Neural cell (in vitro differentiated cells): ENCODE measurements around the gene OR4D9. TPM values are rescaled to one million over a fixed set of nuclear protein-coding genes. Genes with fewer than 3 reads are reported as not detected.
"Not testable (repeated sequence)": the region's sequence is repeated elsewhere in the genome, so short reads cannot be mapped to it uniquely, and the experiment has no call there.

Experiments used
- H2AFZ ChIP-seq: fragments of 200-600, 300-800 bp; sonication (generic), shearing (Covaris generic); 2 replicates; pipeline ENCODE4 v1.6.0; 2014; ENCODE audit warnings: low read depth, mild to moderate bottlenecking, antibody characterized with exemption, low read length, moderate library complexity
- H3F3A ChIP-seq: fragments of 200-600 bp; shearing (Covaris generic); 2 replicates; pipeline ENCODE4 v1.6.1; 2016; ENCODE audit warnings: mild to moderate bottlenecking, moderate library complexity, mixed read lengths, antibody characterized with exemption, low read length; ENCODE audit not compliant: insufficient read depth, poor library complexity, severe bottlenecking
- H3K27ac ChIP-seq: fragments of 200-600, 300-800 bp; sonication (generic), shearing (Covaris generic); 2 replicates; pipeline ENCODE4 v1.5.1; 2014; ENCODE audit warnings: mild to moderate bottlenecking, low read length, moderate library complexity
- H3K27me3 ChIP-seq: fragments of 300-800, 200-600 bp; sonication (generic), shearing (Covaris generic); 2 replicates; pipeline ENCODE4 v1.6.0; 2014; ENCODE audit warnings: mild to moderate bottlenecking, low read depth, low read length, moderate library complexity; ENCODE audit not compliant: insufficient read depth
- H3K36me3 ChIP-seq: fragments of 300-800, 200-600 bp; sonication (generic), shearing (Covaris generic); 2 replicates; pipeline ENCODE4 v1.5.1; 2014; ENCODE audit warnings: mild to moderate bottlenecking, antibody characterized with exemption, low read length, moderate library complexity; ENCODE audit not compliant: insufficient read depth
- H3K4me2 ChIP-seq: fragments of 300-800, 200-600 bp; sonication (generic), shearing (Covaris generic); 2 replicates; pipeline ENCODE4 v1.6.0; 2014; ENCODE audit warnings: mild to moderate bottlenecking, low read length
- H3K4me3 ChIP-seq: fragments of 300-800, 200-600 bp; sonication (generic), shearing (Covaris generic); 2 replicates; pipeline ENCODE4 v1.5.1; 2014; ENCODE audit warnings: mild to moderate bottlenecking, low read length, moderate library complexity
- H3K79me2 ChIP-seq: fragments of 200-600 bp; shearing (Covaris generic); replicated peaks from 2 replicates; pipeline ENCODE4 v1.6.0; 2014; ENCODE audit warnings: mild to moderate bottlenecking, low read length, moderate library complexity; ENCODE audit not compliant: insufficient read depth
- H3K9ac ChIP-seq: fragments of 300-800, 200-600 bp; sonication (generic), shearing (Covaris generic); 2 replicates; pipeline ENCODE4 v1.6.1; 2016; ENCODE audit warnings: mild to moderate bottlenecking, low read length, mixed read lengths
- H3K9me2 ChIP-seq: fragments of 200-600 bp; shearing (Covaris generic); 2 replicates; pipeline ENCODE4 v1.6.1; 2016; ENCODE audit warnings: mild to moderate bottlenecking, low read length, mixed read lengths; ENCODE audit not compliant: insufficient read depth
- H3K9me3 ChIP-seq: fragments of 200-600, 300-800 bp; sonication (generic), shearing (Covaris generic); 2 replicates; pipeline ENCODE4 v1.6.1; 2016; ENCODE audit warnings: mild to moderate bottlenecking, mixed run types, low read length, moderate library complexity, mixed read lengths
- H4K20me1 ChIP-seq: fragments of 200-600 bp; shearing (Covaris generic); 2 replicates; pipeline ENCODE4 v1.6.1; 2016; ENCODE audit warnings: mild to moderate bottlenecking, mixed run types; ENCODE audit not compliant: insufficient read depth
- CTCF ChIP-seq: fragments of 450-650 bp; IDR thresholded peaks from 2 replicates; pipeline ENCODE4 v1.5.1; 2014; ENCODE audit warnings: antibody characterized with exemption, mild to moderate bottlenecking, moderate library complexity; ENCODE audit not compliant: poor library complexity, severe bottlenecking
- EP300 ChIP-seq: fragments of 450-650 bp; conservative IDR thresholded peaks from 2 replicates; pipeline ENCODE4 v1.6.1; 2014; ENCODE audit warnings: antibody characterized with exemption, mild to moderate bottlenecking, moderate library complexity; ENCODE audit not compliant: poor library complexity, severe bottlenecking
- EZH2 ChIP-seq: fragments of 200-600, 300-800 bp; shearing (Covaris generic), sonication (generic); IDR thresholded peaks from 2 replicates; pipeline ENCODE4 v1.6.1; 2014; ENCODE audit warnings: antibody characterized with exemption, low read length, borderline replicate concordance, mild to moderate bottlenecking; ENCODE audit not compliant: insufficient read depth, poor library complexity, severe bottlenecking
- MXI1 ChIP-seq: fragments of 450-650 bp; conservative IDR thresholded peaks from 2 replicates; pipeline ENCODE4 v1.6.1; 2014; ENCODE audit warnings: antibody characterized with exemption, mild to moderate bottlenecking; ENCODE audit not compliant: poor library complexity, severe bottlenecking
- POLR2AphosphoS5 ChIP-seq: IDR thresholded peaks from 2 replicates; pipeline ENCODE4 v1.6.1; 2012
- RAD21 ChIP-seq: fragments of 450-650 bp; conservative IDR thresholded peaks from 2 replicates; pipeline ENCODE4 v1.6.1; 2014; ENCODE audit warnings: antibody characterized with exemption, mild to moderate bottlenecking, moderate library complexity
- REST ChIP-seq: IDR thresholded peaks from 2 replicates; pipeline ENCODE4 v1.6.1; 2012; ENCODE audit warnings: borderline replicate concordance
- SMC3 ChIP-seq: fragments of 450-650 bp; conservative IDR thresholded peaks from 2 replicates; pipeline ENCODE4 v1.6.1; 2014; ENCODE audit warnings: antibody characterized with exemption, mild to moderate bottlenecking, moderate library complexity; ENCODE audit not compliant: poor library complexity
- TAF1 ChIP-seq: IDR thresholded peaks from 2 replicates; pipeline ENCODE4 v1.6.1; 2012; ENCODE audit warnings: low read depth
- polyA plus RNA-seq: library from polyadenylated mRNA; depleted of rRNA; stranded (reverse); fragments of >200 nt; gene quantifications from 2 replicates; pipeline ENCODE4 v1.2.3, GENCODE V29; 2014

OR4D9 gene
- polyA plus RNA-seq, 1 donor from 2014 or later, result not detected

- no peak for TF ChIP-seq MXI1
- no peak for TF ChIP-seq EP300
- TF ChIP-seq CTCF, result no peak
- TF ChIP-seq EZH2, result no peak
- TF ChIP-seq SMC3, result no peak
- no peak for TF ChIP-seq TAF1
- TF ChIP-seq RAD21, result no peak
- no peak for TF ChIP-seq POLR2AphosphoS5
- no peak for TF ChIP-seq REST
- no peaks in the 10 kb centered on the region for H3K27me3 ChIP-seq
These were observed 336 bp downstream of the OR4D9 start for GRCh38 chr11:59511675-59512074.

GRCh38 chr11:59520139-59520538 is 8.8 kb downstream of the OR4D9 start:
- H3K4me3 ChIP-seq, H3K27me3 ChIP-seq, H3K27ac ChIP-seq, H3K9me2 ChIP-seq, H3K9me3 ChIP-seq, H4K20me1 ChIP-seq, H3K4me2 ChIP-seq, H3F3A ChIP-seq, H3K36me3 ChIP-seq, H3K79me2 ChIP-seq, H3K9ac ChIP-seq, H2AFZ ChIP-seq: not testable (repeated sequence)

More at GRCh38 chr11:59511675-59512074, 336 bp downstream of the OR4D9 start:
- Histone ChIP-seq H3K9ac (no peak overlapping the region), H3K9me2 (no peaks in the 10 kb centered on the region), H3K4me3 (no peak overlapping the region), H3K4me2 (no peak overlapping the region), H3K9me3 (no peaks in the 10 kb centered on the region), H3K27ac (no peak overlapping the region), H2AFZ (no peak overlapping the region), H3F3A (no peaks in the 10 kb centered on the region), H3K36me3 (no peaks in the 10 kb centered on the region), H3K79me2 (no peaks in the 10 kb centered on the region), H4K20me1 (no peaks in the 10 kb centered on the region)

- Histone ChIP-seq H2AFZ (no peak overlapping the region), H3K27me3 (no peaks in the 10 kb centered on the region), H3K79me2 (no peaks in the 10 kb centered on the region), H3K9ac (no peak overlapping the region), H3F3A (no peaks in the 10 kb centered on the region), H3K9me2 (no peaks in the 10 kb centered on the region), H3K9me3 (no peaks in the 10 kb centered on the region), H4K20me1 (no peaks in the 10 kb centered on the region), H3K27ac (no peak overlapping the region), H3K36me3 (no peaks in the 10 kb centered on the region), H3K4me3 (no peak overlapping the region), H3K4me2 (no peak overlapping the region)
- TF ChIP-seq SMC3, result no peak
These were observed 9.4 kb downstream of the OR4D9 start for GRCh38 chr11:59520741-59521140.
